ENCODE data around the gene FEZF2. TPM values are rescaled to one million over a fixed set of nuclear protein-coding genes. Genes with fewer than 3 reads are reported as not detected.

The FEZF2 gene
- total and polyA plus RNA-seq, 2 of the 8 experiments (the other 6 are each of a cell fraction or from before 2014, with no cell fraction given): 0.06 TPM; not detected in 1

DNA sequence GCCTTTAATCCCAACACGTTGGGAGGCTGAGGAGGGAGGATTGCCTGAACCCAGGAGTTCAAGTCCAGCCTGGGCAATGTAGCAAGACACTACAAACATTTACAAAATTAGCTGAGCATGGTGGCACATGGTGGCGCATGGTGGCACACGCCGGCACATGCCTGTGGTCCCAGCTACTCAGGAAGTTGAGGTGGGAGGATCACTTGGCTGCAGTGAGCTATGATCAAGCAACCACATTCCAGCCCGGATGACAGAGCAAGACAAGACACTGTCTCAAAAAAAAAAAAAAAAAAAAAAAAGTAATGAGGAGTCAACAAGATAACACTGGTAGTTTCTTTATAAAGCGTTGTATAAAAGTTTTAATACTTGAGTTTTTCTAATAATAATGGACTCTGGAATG lies 10.1 kb downstream of the FEZF2 start:
- Histone ChIP-seq H3K9me3 (ENCODE audit: insufficient read depth in 2 of 2, low read depth in 1 of 2, low read length in 1 of 2) (no peaks in the 10 kb centered on the region), H3K4ac (replicated peaks; ENCODE audit: insufficient read length, low read depth, low read length) (no peak overlapping the region), H3K27ac (ENCODE audit: low read depth, low read length) (no peak overlapping the region), H3K14ac (ENCODE audit: insufficient read length) (no peak overlapping the region), H3K27me3 (replicated peaks in 1 of 4; ENCODE audit: control insufficient read depth in 3 of 4, extremely low read depth in 1 of 4, insufficient read depth in 3 of 4, low read length in 3 of 4) (peaks cover 29 to 57% (median 50%) of the 10 kb centered on the region in 4 experiments), H2BK120ac (replicated peaks; ENCODE audit: low read depth, low read length) (no peak overlapping the region), H4K20me1 (replicated peaks in 1 of 2; ENCODE audit: control insufficient read depth in 1 of 2, insufficient read depth in 2 of 2, low read length in 2 of 2) (peaks cover 0 to 2% of the 10 kb centered on the region in 2 experiments), H3K4me3 (ENCODE audit: extremely low read depth in 1 of 4, insufficient read depth in 2 of 4, low read depth in 3 of 4, low read length in 4 of 4) (no peak overlapping the region), H3K4me1 (replicated peaks in 1 of 4; ENCODE audit: control insufficient read depth in 3 of 4, insufficient read depth in 4 of 4, low read length in 3 of 4) (peaks cover 4 to 19% (median 16%) of the 10 kb centered on the region in 4 experiments; a peak in 6 of 7 replicates), H4K91ac (replicated peaks; ENCODE audit: insufficient read length, low read length) (no peak overlapping the region), H2BK5ac (ENCODE audit: low read depth, low read length) (no peak overlapping the region), H2BK20ac (ENCODE audit: low read length) (no peak overlapping the region), H3K4me2 (ENCODE audit: insufficient read depth in 1 of 2, low read depth in 2 of 2, low read length in 2 of 2) (no peak overlapping the region), H3K56ac (replicated peaks; ENCODE audit: insufficient read length, low read depth, low read length) (no peak overlapping the region), H3K18ac (ENCODE audit: extremely low read depth, low read length) (no peak overlapping the region), H4K5ac (ENCODE audit: insufficient read length, low read depth, low read length) (no peak overlapping the region), H2AFZ (ENCODE audit: low read length) (no peak overlapping the region), H2AK5ac (ENCODE audit: low read depth, low read length) (no peak overlapping the region), H3K9ac (replicated peaks in 1 of 4; ENCODE audit: extremely low read depth in 1 of 4, low read depth in 3 of 4, low read length in 3 of 4) (no peak overlapping the region), H3K23ac (ENCODE audit: insufficient read length) (no peak overlapping the region), H3K79me2 (ENCODE audit: control insufficient read depth in 1 of 2, insufficient read depth in 2 of 2, low read length in 2 of 2) (no peaks in the 10 kb centered on the region), H2BK12ac (ENCODE audit: low read depth, low read length) (no peak overlapping the region), H4K8ac (ENCODE audit: extremely low read depth, insufficient read depth, low read length) (no peak overlapping the region), H3K79me1 (ENCODE audit: low read depth, low read length) (no peaks in the 10 kb centered on the region), H3K36me3 (ENCODE audit: control insufficient read depth in 2 of 4, insufficient read depth in 4 of 4, low read length in 3 of 4) (no peaks in the 10 kb centered on the region), H2BK15ac (ENCODE audit: low read length) (no peak overlapping the region), H3K23me2 (ENCODE audit: low read depth, low read length) (0 out of 2 replicates have a peak, but pooled peaks cover 2% of the 10 kb centered on the region)
- no peak for DNase-seq (ENCODE audit: low read depth in 1 of 2, low spot score in 2 of 2)
- no peak for FAIRE-seq
- ChIA-PET POLR2A (ENCODE audit: partially characterized antibody) (interaction anchor here (0.7 kb wide), 1 partner anchor 100 kb away, joined by 3 read pairs; no protein-coding TSS in a partner anchor), CTCF (ENCODE audit: partially characterized antibody) (interaction anchor here (0.9 to 3.5 kb wide), 3 partner anchors 31 to 198 kb away, joined by 3 to 17 read pairs (median 3); no protein-coding TSS in a partner anchor)
- WGBS, 2 experiments (ENCODE audit: extremely low coverage in 1 of 2, insufficient coverage in 1 of 2, insufficient read length in 1 of 2, insufficient replicate concordance in 2 of 2, low coverage in 1 of 2, low lambda C conversion rate in 2 of 2, missing lambda C conversion rate in 1 of 2): 86% methylated on average over 6 of the region's 6 CpGs; no CpG with 5 or more reads in 1 of the 2 experiments
- TF ChIP-seq ZNF274 (IDR thresholded peaks at IDR 0.05; ENCODE audit: borderline replicate concordance, extremely low read depth, low read length) (no peak), CTBP2 (IDR thresholded peaks at IDR 0.05; ENCODE audit: borderline replicate concordance, insufficient read depth, insufficient read length, low read length) (no peak), TAF1 (IDR thresholded peaks at IDR 0.05; ENCODE audit: low read depth, low read length) (no peak), SP2 (IDR thresholded peaks at IDR 0.05; ENCODE audit: low read length) (no peak), NANOG (IDR thresholded peaks at IDR 0.05; ENCODE audit: insufficient read depth, low read depth, low read length, poor library complexity, severe bottlenecking) (no peak), SRF (IDR thresholded peaks at IDR 0.05; ENCODE audit: low read depth, low read length) (no peak), HDAC2 (IDR thresholded peaks at IDR 0.05; ENCODE audit: borderline replicate concordance in 1 of 2, low read depth in 2 of 2, low read length in 2 of 2) (no peak), ASH2L (IDR thresholded peaks at IDR 0.05; ENCODE audit: low read length) (no peak), SP1 (IDR thresholded peaks at IDR 0.05; ENCODE audit: low read depth, low read length) (no peak), GTF2F1 (IDR thresholded peaks at IDR 0.05; ENCODE audit: borderline replicate concordance, low read depth, low read length) (no peak), POLR2AphosphoS5 (IDR thresholded peaks at IDR 0.05; ENCODE audit: low read depth, low read length) (no peak), CEBPB (IDR thresholded peaks at IDR 0.05; ENCODE audit: low read depth, low read length) (no peak)
- TF ChIP-seq, protein P1, sequence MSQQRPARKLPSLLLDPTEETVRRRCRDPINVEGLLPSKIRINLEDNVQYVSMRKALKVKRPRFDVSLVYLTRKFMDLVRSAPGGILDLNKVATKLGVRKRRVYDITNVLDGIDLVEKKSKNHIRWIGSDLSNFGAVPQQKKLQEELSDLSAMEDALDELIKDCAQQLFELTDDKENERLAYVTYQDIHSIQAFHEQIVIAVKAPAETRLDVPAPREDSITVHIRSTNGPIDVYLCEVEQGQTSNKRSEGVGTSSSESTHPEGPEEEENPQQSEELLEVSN (IDR thresholded peaks at IDR 0.05): no peak
